H1 (cell line): ENCODE data around the gene OSBPL5.

Source experiments
- KDM1A ChIP-seq: fragments of 200-600, 300-600 bp; sonication (generic); IDR thresholded peaks from 2 replicates; pipeline ENCODE4 v1.7.1; 2016; ENCODE audit warnings: mild to moderate bottlenecking, low read length, borderline replicate concordance
- POLR2A ChIP-seq, 2 experiments: IDR thresholded peaks; 1 replicate in 1 of 2; 2 replicates in 1 of 2; pipeline ENCODE4 v1.6.1; 2011; ENCODE audit warnings: low read depth in 2 of 2, low read length in 2 of 2, mild to moderate bottlenecking in 2 of 2; ENCODE audit errors: control extremely low read depth in 1 of 2
- RFX5 ChIP-seq: IDR thresholded peaks from 2 replicates; pipeline ENCODE4 v1.6.1; 2011; ENCODE audit warnings: low read depth, low read length, improper control_type of control experiment, borderline replicate concordance
- RNF2 ChIP-seq: fragments of 200-900, 300-1000 bp; sonication (generic); IDR thresholded peaks from 2 replicates; pipeline ENCODE4 v1.7.1; 2016; ENCODE audit warnings: borderline replicate concordance, low read depth, mild to moderate bottlenecking, antibody characterized with exemption, low read length; ENCODE audit not compliant: poor library complexity, severe bottlenecking; ENCODE audit errors: missing control alignments
- YY1 ChIP-seq: IDR thresholded peaks from 2 replicates; pipeline ENCODE4 v1.6.1; 2011; ENCODE audit warnings: low read depth, mild to moderate bottlenecking, low read length
- ZNF274 ChIP-seq: IDR thresholded peaks from 2 replicates; pipeline ENCODE4 v1.7.0; 2012; ENCODE audit warnings: low read length, borderline replicate concordance; ENCODE audit errors: extremely low read depth
- TF ChIP-seq, protein P1 (sequence below): IDR thresholded peaks from 2 replicates; pipeline ENCODE4 v1.6.1; 2012; ENCODE audit warnings: inconsistent platforms
- TF ChIP-seq, protein P2 (sequence below), 3 experiments: IDR thresholded peaks; 1 replicate in 2 of 3; 2 replicates in 1 of 3; pipeline versions ENCODE4 v1.5.1 to v1.6.1; 2011; ENCODE audit warnings: low read length in 3 of 3, mild to moderate bottlenecking in 3 of 3, inconsistent platforms in 2 of 3, low read depth in 1 of 3, moderate library complexity in 1 of 3; ENCODE audit not compliant: insufficient read depth in 1 of 3; ENCODE audit errors: control extremely low read depth in 1 of 3

DNA sequence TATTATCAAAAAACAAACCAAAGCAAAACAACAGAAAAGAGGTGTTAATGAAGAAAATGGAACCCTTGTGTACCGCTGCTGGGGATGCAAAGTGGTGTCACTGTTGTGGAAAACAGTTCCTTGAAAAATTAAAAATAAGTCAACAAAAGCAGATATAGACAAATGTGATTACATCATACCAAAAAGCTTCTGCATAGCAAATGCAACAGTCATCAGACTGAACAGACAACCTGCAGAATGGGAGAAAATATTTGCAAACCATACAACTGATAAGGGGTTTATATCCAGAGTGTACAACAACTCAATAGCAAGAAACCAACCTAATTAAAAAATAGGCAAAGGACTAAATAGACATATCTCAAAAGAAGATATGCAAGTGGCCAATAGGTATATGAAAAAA is 85.0 kb downstream of the OSBPL5 start:
- TF ChIP-seq, protein P1, sequence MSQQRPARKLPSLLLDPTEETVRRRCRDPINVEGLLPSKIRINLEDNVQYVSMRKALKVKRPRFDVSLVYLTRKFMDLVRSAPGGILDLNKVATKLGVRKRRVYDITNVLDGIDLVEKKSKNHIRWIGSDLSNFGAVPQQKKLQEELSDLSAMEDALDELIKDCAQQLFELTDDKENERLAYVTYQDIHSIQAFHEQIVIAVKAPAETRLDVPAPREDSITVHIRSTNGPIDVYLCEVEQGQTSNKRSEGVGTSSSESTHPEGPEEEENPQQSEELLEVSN = no peak
- TF ChIP-seq KDM1A (no peak), POLR2A (IDR thresholded peaks at IDR 0.05; ENCODE audit: control extremely low read depth in 1 of 2, low read depth in 2 of 2, low read length in 2 of 2) (no peak), YY1 (no peak), RFX5 (no peak), ZNF274 (no peak), RNF2 (no peak)
- TF ChIP-seq, protein P2, sequence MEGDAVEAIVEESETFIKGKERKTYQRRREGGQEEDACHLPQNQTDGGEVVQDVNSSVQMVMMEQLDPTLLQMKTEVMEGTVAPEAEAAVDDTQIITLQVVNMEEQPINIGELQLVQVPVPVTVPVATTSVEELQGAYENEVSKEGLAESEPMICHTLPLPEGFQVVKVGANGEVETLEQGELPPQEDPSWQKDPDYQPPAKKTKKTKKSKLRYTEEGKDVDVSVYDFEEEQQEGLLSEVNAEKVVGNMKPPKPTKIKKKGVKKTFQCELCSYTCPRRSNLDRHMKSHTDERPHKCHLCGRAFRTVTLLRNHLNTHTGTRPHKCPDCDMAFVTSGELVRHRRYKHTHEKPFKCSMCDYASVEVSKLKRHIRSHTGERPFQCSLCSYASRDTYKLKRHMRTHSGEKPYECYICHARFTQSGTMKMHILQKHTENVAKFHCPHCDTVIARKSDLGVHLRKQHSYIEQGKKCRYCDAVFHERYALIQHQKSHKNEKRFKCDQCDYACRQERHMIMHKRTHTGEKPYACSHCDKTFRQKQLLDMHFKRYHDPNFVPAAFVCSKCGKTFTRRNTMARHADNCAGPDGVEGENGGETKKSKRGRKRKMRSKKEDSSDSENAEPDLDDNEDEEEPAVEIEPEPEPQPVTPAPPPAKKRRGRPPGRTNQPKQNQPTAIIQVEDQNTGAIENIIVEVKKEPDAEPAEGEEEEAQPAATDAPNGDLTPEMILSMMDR (IDR thresholded peaks at IDR 0.05; ENCODE audit: control extremely low read depth in 1 of 3, insufficient read depth in 1 of 3, low read depth in 1 of 3, low read length in 3 of 3) = no peak
